ENCODE data around the gene ARMC5.

Gene ARMC5

DNA sequence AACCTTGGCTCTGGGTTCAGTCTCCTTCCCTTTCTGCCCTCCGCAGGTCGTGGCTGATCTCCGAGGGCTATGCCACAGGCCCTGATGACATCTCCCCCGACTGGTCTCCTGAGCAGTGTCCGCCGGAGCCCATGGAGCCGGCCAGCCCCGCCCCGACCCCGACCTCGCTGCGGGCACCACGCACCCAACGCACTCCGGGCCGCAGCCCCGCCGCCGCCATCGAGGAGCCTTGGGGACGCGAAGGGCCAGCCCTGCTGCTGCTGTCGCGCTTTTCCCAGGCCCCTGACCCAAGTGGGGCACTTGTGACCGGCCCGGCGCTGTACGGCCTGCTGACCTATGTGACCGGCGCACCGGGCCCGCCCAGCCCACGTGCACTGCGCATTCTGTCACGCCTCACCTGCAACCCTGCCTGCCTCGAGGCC lies 5.1 kb downstream of the ARMC5 start:
- DNase-seq, result no peak

- no peak for DNase-seq
Measured at GRCh38 chr16:31464781-31465260, 5.5 kb downstream of the ARMC5 start.

DNA sequence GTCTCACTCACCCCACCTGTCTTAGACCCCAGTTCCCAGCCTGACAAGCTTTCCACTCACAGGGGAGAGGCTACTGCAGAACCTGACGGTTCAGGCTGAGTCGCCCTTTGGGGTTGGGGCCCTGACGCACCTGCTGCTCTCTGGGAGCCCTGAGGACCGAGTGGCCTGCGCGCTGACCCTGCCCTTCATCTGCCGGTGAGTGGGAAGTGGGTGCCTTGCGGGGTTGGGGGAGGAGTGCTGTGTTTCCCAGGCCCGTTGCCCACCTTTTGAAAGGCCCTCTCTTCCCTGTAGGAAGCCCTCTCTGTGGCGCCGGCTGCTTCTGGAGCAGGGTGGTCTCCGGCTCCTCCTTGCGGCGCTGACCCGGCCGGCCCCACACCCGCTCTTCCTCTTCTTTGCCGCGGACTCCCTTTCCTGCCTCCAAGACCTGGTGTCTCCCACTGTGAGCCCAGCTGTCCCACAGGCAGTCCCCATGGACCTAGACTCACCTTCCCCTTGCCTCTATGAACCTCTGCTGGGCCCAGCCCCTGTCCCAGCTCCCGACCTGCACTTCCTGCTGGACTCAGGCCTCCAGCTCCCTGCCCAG lies 6.6 kb downstream of the ARMC5 start:
- DNase-seq, result no peak

GRCh38 chr16:31466381-31466841 lies 7.1 kb downstream of the ARMC5 start:
- DNase-seq, result no peak

- no peak for DNase-seq
Measured at GRCh38 chr16:31467151-31467773, 8.0 kb downstream of the ARMC5 start.

DNA sequence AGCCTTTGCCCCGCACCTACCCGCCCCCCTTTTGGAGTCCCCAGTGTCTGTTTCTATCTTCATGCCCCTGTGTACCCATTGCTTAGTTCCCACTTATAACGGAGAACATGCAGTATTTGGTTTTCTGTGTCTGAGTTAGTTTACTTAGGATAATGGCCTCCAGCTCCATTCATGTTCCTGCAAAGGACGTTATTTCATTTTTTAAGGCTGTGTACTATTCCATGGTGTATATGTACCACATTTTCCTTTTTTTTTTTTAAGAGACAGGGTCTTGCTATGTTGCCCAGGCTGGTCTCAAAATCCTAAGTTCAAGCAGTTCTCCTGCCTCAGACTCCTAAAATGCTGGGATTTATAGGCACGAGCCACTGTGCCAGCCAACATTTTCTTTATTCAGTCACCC lies 8.6 kb downstream of the ARMC5 start:
- DNase-seq, result no peak

DNA sequence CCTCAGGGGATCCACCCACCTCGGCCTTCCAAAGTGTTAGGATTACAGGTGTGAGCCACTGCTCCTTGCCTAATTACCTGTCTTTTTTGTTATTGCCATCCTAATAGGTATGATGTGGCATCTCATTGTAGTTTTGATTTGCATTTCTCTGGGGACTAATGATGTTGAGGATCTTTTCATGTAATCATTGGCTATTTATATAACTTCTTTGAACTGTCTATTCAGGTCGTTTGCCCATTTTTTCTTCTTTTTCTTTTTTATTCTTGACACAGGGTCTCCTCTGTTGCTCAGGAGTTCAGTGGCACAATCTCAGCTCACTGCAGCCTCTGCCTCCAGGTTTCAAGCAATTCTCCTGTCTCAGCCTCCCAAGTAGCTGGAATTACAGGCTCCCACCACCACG lies 11.3 kb downstream of the ARMC5 start:
- no peak for DNase-seq

DNA sequence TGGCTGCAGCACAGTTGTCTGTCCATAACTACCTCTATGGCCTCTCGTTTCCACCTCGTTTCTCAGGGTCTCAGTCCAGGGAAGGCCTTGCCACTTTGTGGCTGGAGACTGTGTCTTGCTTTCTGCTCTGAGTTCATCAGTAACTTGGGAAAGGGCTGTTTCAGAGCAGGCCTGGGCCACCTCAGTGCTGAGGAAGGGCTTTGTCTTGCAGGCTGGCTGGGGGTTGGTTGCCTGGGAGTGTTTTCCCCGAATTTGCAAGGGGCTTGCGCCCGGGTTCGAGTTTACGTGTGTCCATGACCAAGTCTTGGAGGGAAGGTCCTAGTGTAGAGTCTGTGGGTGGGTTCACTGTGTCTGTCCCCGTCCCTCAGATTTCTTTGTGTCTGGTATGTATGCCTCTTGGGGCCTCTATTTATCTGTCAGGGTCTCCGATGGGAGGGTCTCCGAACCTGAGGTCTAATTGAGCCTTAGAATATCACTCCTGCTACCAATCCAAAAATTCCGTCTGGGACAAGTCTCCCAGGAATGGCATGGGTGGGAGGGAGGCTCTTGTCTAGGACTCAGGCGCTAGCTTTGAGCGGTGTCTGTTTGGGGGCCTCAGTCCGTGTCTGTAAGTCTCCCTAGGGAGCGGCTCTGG lies 12.1 kb downstream of the ARMC5 start:
- no peak for DNase-seq

DNA sequence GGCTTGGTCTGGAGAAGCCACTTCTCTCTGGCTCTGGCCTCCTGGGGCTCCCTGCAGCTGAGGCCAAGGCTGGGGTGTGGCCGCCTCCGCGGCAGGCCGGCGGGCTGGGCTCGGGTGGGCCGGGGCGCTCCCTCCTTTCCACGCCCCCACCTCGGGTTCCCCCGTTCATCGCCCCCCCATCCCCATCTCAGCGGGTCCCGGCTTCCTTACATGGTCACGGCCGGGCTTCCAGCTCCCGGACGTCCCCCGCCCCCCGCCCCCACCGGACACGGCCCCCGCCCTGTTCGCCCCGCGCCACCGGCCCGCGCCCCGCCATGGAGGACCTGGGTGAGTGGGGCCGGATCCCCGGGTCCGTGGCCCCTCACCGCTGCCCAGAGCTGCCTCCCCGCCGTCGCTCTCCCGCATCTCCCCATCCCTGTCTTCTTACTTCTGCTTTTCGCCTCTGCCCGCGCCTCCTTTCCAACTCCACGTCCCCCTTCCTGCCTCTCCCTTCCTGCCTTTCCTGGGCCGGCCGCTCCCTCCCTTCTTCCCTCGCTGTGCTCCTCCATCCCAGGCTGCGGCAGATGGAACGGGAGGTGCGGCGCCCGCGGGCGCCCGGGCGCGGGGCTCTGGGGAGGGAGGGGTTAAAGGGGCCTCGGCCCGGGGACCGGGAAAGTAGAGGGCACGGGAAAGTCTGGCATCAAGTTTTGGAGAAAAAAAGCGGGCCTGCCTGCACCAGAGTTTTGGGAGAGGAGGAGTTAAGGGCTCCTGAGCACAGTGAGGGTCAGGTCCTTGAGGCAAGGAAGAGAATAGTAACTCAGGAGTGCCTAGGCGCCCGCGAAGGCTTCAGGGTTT lies 12.8 kb downstream of the ARMC5 start, which contains the start of gene TGFB1I1:
Gene TGFB1I1, plus strand, starts transcription at position 278 of the 834 bp plus-strand sequence. Its CDS starts 37 bp downstream, at position 315.
- DNase-seq, result no peak

- no peak for DNase-seq
Measured at GRCh38 chr16:31472709-31473203, 13.5 kb downstream of the ARMC5 start.

- DNase-seq, result no peak
Measured at GRCh38 chr16:31473264-31473984, 14.1 kb downstream of the ARMC5 start.

GRCh38 chr16:31474173-31474714 lies 14.9 kb downstream of the ARMC5 start:
- no peak for DNase-seq

DNA sequence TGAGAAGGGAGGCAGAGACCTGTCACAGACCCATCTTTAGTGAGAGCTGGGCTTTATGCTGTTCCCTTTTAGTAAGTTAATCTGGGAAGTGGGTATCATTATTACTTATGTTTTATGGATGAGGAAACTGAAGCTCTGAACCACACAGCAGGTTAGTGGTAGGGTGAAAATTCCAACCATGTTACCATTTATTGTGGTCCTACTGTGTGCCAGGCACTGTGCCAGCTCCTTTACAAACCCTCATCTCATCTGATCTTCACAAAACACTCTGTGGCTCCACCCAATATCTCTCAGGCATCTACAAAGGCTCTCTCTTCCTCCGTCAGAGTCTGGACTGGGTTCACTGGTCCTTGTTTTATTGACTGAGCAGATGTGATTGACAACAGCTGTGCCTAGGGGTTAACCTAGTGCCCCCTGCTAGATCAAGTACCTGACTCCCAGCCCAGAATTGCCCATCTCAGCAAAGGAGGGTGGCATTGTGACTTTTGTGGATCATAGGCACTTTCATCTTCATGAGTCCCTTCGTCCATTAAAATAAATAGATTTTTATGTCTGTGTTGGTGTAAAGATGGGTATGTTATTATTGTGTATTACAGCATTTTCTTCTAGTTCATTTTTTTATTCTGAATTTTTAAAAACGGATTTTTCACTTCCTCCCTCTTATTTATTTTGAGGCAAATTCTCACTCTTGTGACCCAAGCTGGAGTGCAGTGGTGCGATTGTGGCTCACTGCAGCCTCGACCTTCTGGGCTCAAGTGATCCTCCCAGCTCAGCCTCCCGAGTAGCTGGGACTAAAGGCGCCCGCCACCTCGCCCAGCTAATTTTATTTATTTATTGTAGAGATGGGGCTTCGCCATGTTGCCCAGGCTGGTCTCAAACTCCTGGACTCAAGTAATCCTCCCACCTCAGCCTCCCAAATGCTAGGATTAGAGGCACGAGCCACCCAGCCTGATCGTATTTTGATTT lies 15.8 kb downstream of the ARMC5 start:
- no peak for DNase-seq

DNA sequence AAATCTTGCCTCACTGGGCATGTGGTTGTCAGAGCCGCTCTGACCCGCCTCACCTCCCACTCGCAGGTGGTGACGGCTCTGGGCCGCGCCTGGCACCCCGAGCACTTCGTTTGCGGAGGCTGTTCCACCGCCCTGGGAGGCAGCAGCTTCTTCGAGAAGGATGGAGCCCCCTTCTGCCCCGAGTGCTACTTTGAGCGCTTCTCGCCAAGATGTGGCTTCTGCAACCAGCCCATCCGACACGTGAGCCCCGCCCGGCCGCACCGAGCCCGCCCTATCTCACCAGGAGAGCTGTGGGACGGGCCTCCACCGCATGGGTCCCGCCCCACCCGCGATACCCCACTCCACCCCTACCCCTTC lies 16.6 kb downstream of the ARMC5 start:
- DNase-seq, result no peak

DNA sequence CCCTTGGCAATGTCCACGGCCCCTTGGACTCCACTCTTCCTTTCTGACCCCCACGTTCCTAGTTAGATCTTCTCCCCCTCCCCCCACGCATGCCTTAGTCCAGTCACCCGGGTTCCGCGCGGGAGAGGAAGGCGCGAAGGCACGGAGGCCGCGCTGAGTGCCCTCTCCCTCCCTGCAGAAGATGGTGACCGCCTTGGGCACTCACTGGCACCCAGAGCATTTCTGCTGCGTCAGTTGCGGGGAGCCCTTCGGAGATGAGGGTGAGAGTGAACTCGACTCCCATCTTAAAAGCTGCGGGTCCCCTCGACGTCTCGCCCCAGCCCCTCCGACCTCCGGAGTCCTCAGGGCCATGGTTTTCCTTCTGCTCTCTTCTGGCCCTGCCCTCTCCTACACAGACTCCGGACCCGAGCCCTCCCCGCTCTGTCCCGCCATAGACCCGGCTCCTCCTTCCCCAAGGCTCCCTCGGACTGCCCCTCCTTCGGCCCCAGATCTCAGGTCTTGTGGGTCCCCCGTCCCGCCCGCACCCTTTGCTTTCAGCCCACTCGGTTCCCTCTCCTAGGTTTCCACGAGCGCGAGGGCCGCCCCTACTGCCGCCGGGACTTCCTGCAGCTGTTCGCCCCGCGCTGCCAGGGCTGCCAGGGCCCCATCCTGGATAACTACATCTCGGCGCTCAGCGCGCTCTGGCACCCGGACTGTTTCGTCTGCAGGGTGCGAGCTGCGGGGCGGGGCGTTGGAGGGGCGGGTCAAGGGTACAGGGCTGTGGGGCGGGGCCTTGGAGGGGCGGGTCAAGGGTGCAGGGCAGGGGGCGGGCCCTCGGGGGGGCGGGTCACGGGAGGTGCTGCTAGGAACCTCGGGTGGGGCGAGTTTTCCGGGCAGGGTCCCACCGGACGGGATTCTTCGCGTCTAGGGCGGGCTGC lies 17.3 kb downstream of the ARMC5 start:
- no peak for DNase-seq

GRCh38 chr16:31477220-31478216 lies 18.2 kb downstream of the ARMC5 start:
- no peak for DNase-seq

DNA sequence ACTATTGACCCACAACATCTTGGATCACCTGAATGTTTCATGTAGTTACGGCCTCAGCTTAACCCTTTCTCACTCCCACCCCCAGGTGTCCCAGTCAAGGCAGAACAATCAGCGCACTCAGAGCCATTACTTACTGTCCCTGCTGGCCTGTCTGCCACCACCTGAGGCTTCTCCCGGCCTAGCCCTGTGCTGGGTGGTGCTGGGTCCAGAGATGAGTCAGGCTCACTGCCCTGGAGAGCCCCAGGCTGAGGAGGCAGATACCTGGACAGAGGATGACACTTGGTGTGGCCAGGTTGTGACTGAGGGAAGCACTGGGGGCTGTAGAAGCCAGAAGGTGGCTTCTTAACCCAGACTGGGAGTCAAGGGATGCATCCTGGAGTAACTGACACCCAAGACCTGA lies 19.7 kb downstream of the ARMC5 start:
- no peak for DNase-seq

- DNase-seq, result no peak
Measured at GRCh38 chr16:31479751-31480150, 20.4 kb downstream of the ARMC5 start.

Data from SIG-M5 (cell line).